ENCODE measurements around the gene TNS1. TPM values are rescaled to one million over a fixed set of nuclear protein-coding genes. Genes with fewer than 3 reads are reported as not detected.

TNS1 gene
- total RNA-seq, 1 donor from 2014 or later: 449 TPM

GRCh38 chr2:217983276-217984233 is 19.2 kb downstream of the TNS1 start:
- no peak for DNase-seq (ENCODE audit: low spot score)

GRCh38 chr2:217981971-217982370 is 20.8 kb downstream of the TNS1 start:
- DNase-seq (ENCODE audit: low spot score): no peak

- no peak for DNase-seq (ENCODE audit: low spot score)
Measured at GRCh38 chr2:217981084-217981730, 21.6 kb downstream of the TNS1 start.

GRCh38 chr2:217980591-217980990 is 22.2 kb downstream of the TNS1 start:
- no peak for DNase-seq (ENCODE audit: low spot score)

- DNase-seq (ENCODE audit: low spot score): no peak
Measured at GRCh38 chr2:217980036-217980435, 22.8 kb downstream of the TNS1 start.

GRCh38 chr2:217979151-217979811 is 23.5 kb downstream of the TNS1 start:
- DNase-seq (ENCODE audit: low spot score): no peak

GRCh38 chr2:217978536-217979150 is 24.2 kb downstream of the TNS1 start:
- DNase-seq (ENCODE audit: low spot score): no peak

- no peak for DNase-seq (ENCODE audit: low spot score)
Measured at GRCh38 chr2:217977840-217978535, 24.8 kb downstream of the TNS1 start.

GRCh38 chr2:217976301-217976700 is 26.5 kb downstream of the TNS1 start:
- DNase-seq (ENCODE audit: low spot score): no peak

- DNase-seq (ENCODE audit: low spot score): no peak
Measured at GRCh38 chr2:217975626-217976025, 27.2 kb downstream of the TNS1 start.

GRCh38 chr2:217974389-217975005 is 28.3 kb downstream of the TNS1 start:
- peak; percentile 53 for DNase-seq (ENCODE audit: low spot score)

GRCh38 chr2:217973008-217973787 is 29.6 kb downstream of the TNS1 start:
- peak; percentile 53 for DNase-seq (ENCODE audit: low spot score)

GRCh38 chr2:217972490-217972889 is 30.3 kb downstream of the TNS1 start:
- DNase-seq (ENCODE audit: low spot score): peak; percentile 24

GRCh38 chr2:217972037-217972436 is 30.8 kb downstream of the TNS1 start:
- peak; percentile 37 for DNase-seq (ENCODE audit: low spot score)

- DNase-seq (ENCODE audit: low spot score): no peak
Measured at GRCh38 chr2:217971166-217971565, 31.6 kb downstream of the TNS1 start.

GRCh38 chr2:217970206-217970605 is 32.6 kb downstream of the TNS1 start:
- DNase-seq (ENCODE audit: low spot score): no peak

GRCh38 chr2:217969588-217969987 is 33.2 kb downstream of the TNS1 start:
- no peak for DNase-seq (ENCODE audit: low spot score)

GRCh38 chr2:217968023-217968422 is 34.8 kb downstream of the TNS1 start:
- no peak for DNase-seq (ENCODE audit: low spot score)

GRCh38 chr2:217966423-217967070 is 36.2 kb downstream of the TNS1 start:
- DNase-seq (ENCODE audit: low spot score): peak; percentile 39

Measured in mesenteric fat pad (tissue), 1 donor.